ENCODE measurements around the gene CDKN2D.

DNA sequence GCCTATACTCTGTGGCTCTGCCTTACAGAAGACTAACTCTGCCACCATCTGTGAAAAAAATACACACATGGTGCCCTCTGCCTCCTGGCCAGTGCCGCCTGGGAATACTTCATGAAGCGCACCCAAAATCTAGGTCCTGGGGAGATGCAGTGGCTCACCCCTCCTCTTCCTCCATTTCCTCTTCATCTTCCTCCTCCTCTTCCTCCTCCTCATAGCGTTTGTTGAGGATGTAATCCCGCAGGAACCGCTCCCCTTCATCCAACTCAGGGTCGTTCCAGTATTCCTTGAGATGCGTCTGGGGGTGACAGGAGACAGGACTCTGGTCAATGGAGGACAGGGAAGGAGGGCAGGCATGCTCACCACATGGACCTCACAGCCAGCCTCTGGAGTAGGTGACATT, 8.6 kb downstream of the CDKN2D start:
- TF ChIP-seq, protein P1, sequence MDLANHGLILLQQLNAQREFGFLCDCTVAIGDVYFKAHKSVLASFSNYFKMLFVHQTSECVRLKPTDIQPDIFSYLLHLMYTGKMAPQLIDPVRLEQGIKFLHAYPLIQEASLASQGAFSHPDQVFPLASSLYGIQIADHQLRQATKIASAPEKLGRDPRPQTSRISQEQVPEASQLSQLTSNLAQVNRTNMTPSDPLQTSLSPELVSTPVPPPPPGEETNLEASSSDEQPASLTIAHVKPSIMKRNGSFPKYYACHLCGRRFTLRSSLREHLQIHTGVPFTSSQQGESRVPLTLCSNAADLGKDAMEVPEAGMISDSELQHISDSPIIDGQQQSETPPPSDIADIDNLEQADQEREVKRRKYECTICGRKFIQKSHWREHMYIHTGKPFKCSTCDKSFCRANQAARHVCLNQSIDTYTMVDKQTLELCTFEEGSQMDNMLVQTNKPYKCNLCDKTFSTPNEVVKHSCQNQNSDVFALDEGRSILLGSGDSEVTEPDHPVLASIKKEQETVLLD (CRISPR knock-in tag; IDR thresholded peaks at IDR 0.05; ENCODE audit: low read depth) = no peak
- TF ChIP-seq SUZ12 (IDR thresholded peaks at IDR 0.05; ENCODE audit: low read depth, low read length) (no peak), EHMT2 (IDR thresholded peaks at IDR 0.05; ENCODE audit: borderline replicate concordance, low read depth, low read length) (no peak), RXRA (CRISPR knock-in tag; IDR thresholded peaks at IDR 0.05) (no peak)

All from HepG2 (cell line).